Stimulated activated CD4-positive, alpha-beta T cell treated with anti-CD3 and anti-CD28 coated beads, Interleukin-1b, Interleukin-23, amount 100 ng/mL, for 24 hours (primary cell): ENCODE results near the gene APOBEC3C.
"Not testable (repeated sequence)": the region's sequence is repeated elsewhere in the genome, so short reads cannot be mapped to it uniquely, and the experiment has no call there.

Source experiments
- DNase-seq, 4 experiments: peaks; one replicate each; pipeline ENCODE4 v3.0.0-alpha.2; 2020; ENCODE audit warnings: low read depth in 4 of 4, low spot score in 1 of 4

APOBEC3C gene

DNA sequence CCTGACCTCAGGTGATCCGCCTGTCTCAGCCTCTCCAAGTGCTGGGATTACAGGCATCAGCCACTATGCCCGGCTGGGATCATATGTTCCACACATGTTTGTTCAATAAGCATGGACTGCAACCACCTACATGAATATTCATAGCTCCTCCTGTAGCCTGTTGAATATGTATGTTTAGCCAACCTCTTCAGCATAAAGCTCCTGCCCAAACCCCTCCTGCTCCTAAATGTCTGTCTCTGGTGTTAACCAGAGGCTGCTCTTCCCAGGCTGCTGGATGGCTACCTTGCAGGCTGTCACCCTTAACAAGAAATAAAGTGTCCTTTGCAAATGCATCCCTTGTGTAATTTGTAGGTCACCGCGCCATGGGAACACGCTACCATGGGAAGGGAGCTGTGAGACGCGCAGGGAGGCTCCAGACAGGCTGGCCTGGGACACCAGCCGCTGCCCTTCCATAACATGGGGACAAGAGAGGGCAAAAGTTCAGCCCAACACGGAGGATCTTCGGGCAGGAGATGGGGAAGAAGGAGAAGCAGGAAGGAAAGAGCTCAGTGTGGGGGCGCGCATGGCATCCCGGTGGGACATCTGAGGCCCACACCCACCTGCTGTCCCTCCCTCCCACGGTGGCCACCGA is 6.1 kb downstream of the APOBEC3C start:
- not testable (repeated sequence) for DNase-seq

DNA sequence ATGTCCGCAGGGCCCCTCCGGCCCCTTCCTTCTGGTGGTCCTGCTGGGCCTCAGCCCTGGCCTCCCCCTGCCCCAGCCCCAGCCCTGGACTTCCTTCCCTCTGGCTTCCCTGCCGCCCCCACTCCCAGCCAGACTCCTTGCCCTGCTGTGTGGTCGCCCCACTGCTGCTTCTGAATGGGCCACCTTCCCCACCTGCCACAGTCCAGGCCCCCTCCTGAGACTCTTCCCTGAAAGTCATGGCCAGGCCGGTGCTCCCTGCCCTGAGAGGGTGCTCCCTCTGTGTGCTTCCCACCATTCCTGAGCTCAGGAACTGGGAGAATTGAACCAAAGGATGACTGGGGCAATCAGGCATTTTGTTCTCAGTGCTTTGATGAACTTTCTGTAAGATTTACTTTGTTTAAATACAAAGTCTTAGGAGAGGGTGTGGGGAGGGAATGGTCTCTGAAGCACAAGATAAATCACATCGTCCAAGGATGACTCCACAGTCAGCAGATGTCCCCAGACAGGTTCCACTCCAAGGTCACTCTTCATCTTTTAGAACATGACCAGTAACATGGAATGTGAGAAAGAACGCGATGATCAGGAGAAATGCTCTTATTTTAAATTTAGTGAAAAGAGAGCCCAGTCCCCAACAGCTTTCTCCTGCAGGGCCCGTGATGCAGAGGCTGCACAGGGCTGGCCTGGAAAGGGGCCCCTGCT is 7.6 kb downstream of the APOBEC3C start:
- no peak for DNase-seq

DNA sequence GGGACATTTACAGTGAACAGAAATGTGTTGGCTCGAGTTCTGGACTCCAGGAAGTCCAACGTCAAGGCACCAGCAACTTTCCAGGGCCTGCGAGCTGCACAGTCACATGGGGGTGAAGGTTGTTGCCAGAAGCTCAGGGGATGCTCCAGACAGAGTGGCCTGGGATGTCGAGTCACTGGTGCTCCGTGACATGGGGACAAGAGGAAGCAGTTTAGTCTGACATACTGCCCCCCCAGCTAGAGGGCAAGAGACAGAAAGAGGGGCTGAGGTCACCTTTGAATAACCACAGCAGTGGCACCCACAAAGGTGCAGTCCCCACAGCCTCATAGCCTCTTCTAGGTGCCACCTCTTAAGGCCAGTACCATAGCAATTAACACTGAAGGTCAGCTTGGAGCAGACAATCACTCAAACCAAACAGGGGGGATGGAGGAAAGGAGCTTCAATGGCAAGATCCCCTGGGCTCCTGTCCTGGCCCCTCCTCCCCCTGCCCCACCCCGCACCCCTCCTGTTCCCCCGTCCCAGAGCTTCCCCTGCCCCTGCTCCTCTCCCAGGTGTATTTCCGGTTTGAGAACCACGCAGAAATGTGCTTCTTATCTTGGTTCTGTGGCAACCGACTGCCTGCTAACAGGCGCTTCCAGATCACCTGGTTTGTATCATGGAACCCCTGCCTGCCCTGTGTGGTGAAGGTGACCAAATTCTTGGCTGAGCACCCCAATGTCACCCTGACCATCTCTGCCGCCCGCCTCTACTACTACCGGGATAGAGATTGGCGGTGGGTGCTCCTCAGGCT is 10.7 kb downstream of the APOBEC3C start:
- no peak for DNase-seq

DNA sequence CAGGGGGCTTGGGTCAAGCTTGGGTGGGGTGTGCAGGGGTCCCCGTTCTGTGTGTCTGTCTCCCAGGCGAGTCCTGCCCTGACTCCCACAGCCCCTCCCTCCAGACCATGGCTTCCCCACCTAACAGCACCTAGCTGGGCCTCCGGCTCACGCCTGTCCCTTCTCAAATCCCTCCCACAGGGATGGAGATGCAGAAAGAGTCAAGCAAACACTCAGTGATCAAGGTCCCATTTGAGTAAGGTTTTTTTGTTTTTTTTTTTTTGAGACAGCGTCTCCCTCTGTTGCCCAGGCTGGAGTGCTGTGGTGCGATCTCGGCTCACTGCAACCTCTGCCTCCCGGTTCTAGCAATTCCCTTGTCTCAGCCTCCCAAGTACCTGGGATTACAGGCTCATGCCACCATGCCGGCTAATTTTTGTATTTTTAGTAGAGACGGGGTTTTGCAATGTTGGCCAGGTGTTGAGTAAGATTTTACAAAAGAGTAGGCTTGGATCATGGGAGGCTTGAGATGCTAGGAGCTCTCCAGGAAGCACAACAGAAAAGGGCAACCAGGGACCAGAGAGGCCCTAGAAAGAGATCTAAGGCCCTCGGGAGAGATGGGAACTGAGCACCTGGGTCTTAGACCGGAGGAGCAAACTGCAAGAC is 12.6 kb downstream of the APOBEC3C start:
- no peak for DNase-seq

DNA sequence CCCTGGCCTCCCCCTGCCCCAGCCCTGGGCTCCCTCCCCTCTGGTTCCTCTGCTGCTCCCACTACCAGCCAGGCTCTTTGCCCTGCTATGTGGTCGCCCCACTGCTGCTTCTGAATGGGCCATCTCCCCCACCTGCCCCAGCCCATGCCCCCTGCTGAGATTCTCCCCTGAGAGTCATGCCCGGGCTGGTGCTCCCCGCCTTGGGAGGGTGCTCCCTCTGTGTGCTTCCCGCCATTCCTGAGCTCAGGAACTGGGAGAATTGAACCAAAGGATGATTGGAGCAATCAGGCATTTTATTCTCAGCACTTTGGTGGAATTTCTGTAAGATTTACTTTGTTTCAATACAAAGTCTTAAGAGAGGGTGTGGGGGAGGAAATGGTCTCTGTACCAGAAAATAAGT is 13.7 kb downstream of the APOBEC3C start:
- DNase-seq, result no peak

DNA sequence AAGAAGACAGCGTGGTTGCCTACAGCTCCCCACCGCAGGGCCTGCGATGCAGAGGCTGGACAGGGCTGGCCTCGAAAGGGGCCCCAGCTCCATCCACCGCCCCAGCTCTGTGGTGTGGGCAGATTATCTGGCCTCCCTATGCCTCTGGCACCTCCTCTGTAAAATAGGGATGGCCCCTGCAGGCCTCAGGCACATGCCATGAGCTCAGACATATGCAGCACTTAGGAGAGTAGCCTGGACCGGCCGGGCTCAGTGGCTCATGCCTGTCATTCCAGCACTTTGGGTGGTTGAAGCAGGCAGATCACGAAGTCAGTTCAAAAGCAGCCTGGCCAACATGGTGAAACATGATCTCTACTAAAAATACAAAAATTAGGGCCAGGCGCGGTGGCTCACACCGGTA is 14.2 kb downstream of the APOBEC3C start:
- no peak for DNase-seq

DNA sequence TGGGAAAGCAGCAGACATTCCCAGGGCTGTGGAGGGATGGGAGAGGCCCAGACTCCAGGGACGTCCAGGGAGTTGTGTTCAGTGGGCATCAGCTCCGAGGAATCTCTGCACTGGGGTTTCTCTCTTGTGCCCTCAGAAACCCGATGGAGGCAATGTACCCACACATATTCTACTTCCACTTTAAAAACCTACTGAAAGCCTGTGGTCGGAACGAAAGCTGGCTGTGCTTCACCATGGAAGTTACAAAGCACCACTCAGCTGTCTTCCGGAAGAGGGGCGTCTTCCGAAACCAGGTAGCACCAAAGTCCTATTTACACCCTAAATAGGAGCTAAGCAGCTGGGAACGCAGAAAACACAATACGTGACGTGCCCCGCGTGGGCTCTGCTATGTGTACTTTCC is 15.2 kb downstream of the APOBEC3C start:
- DNase-seq, result no peak

DNA sequence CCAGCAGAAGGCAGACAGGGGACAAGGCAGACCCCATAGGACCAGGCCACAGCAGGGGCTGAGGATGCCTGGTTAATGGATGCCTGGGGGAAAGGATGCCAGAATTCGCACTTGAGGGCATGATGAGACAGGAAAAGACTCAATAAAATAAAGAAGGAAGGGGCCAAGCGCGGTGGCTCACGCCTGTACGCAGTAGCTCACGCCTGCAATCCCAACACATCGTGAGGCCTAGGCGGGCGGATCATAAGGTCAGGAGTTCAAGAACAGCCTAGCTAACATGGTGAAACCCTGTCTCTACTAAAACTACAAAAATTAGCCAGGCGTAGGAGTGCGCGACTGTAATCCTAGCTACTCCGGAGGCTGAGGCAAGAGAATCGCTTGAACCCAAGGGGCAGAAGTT is 16.6 kb downstream of the APOBEC3C start:
- DNase-seq, result no peak

DNA sequence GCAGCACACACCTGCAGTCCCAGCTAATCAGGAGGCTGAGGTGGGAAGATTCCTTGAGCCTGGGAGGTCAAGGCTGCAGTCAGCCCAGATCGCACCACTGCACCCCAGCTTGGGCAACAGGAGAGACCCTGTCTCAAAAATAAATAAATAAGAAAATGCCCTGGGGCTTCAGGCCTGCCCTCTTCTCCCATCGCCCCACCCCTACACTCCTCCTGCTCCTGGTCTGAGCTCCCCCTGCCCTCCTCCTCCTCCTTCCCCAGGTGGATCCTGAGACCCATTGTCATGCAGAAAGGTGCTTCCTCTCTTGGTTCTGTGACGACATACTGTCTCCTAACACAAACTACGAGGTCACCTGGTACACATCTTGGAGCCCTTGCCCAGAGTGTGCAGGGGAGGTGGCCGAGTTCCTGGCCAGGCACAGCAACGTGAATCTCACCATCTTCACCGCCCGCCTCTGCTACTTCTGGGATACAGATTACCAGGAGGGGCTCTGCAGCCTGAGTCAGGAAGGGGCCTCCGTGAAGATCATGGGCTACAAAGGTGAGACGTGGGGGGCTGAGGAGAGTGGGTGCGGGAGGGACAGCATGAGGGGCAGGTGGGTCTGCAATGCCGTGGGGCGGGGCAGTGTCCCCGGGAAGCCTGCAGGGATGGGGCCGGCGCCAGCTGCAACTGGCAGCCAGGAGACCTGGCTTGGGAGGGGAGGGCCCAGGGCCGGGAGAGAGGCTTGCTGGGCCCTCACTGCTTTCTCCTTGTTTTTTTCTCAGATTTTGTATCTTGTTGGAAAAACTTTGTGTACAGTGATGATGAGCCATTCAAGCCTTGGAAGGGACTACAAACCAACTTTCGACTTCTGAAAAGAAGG is 17.6 kb downstream of the APOBEC3C start:
- DNase-seq, result not testable (repeated sequence)

DNA sequence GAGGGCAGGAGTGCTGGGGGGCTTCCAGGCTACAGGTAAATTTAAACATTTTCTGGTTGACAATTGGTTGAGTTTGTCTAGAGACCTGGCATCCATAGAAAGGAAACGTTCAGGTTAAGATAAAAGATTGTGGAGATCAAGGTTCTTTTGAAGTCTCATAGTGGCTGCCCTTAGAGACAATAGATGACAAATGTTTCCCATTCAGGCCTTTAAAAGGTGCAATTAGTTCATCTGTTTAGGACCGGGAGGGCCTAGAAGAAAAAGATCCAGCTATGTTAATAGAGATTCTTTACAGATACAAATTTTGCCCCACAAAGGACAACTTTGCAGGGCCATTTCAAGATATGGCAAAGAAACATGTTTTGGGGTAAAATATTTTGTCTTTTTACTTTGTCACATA is 23.0 kb downstream of the APOBEC3C start:
- DNase-seq, result not testable (repeated sequence)

DNA sequence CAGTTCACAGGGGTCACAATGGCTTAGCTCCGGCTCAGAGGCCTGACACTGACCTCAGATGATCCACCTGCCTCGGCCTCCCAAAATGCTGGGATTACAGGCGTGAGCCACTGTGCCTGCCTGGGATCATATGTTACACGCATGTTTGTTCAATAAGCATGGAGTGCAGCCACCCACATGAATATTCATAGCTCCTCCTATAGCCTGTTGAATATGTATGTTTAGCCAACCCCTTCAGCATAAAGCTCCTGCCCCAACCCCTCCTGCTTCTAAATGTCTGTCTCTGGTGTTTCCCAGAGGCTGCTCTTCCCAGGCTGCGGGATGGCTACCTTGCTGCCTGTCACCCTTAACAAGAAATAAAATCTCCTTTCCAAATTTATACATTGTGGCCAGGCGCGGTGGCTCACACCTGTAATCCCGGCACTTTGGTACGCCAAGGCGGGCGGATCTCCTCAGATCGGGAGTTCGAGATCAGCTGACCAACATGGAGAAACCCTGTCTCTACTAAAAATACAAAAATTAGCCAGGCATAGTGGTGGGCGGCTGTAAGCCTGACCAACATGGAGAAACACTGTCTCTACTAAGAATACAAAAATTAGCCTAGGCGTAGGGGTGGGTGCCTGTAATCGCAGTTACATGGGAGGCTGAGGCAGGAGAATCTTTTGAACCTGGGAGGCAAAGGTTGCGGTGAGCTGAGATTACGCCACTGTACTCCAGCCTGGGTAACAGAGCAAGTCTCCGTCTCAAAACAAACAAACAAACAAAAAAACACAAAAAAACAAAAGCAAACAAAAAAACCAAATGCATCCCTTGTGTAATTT is 25.5 kb downstream of the APOBEC3C start:
- DNase-seq, result no peak

DNA sequence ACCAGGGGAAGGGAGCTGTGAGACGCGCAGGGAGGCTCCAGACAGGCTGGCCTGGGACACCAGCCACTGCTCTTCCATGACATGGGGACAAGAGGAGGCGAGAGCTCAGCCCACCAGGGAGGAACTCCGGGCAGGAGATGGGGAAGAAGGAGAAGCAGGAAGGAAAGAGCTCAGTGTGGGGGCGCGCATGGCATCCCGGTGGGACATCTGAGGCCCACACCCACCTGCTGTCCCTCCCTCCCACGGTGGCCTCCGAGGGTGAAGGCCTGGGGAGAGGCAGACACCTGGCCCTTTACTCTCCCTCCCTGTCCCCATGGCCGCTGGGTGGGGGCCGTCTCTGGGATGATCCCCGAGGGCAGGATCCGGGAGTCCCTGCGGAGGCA is 26.1 kb downstream of the APOBEC3C start:
- DNase-seq, result not testable (repeated sequence)

DNA sequence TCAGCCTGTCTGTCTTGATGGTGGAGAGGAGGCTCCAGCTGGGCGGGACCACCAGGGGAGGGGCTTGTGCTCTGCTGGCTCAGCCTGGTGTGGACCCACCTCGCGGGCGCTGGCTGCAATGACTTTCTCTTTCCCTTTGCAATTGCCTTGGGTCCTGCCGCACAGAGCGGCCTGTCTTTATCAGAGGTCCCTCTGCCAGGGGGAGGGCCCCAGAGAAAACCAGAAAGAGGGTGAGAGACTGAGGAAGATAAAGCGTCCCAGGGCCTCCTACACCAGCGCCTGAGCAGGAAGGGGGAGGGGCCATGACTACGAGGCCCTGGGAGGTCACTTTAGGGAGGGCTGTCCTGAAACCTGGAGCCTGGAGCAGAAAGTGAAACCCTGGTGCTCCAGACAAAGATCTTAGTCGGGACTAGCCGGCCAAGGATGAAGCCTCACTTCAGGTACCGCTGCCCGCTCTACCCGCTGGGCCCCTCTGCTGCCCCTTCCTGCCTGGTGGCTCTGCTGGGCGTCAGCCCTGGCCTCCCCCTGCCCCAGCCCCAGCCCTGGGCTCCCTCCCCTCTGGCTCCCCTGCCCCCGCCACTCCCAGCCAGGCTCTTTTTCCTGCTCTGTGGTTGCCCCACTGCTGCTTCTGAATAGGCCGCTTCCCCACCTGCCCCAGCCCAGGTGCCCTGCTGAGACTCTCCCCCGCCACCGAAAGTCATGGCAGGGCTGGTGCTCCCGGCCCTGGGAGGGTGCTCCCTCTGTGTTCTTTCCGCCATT is 26.7 kb downstream of the APOBEC3C start, which contains the start of gene APOBEC3F:
Gene APOBEC3F, plus strand, starts transcription at position 327 of the 759 bp plus-strand sequence. Its CDS starts 97 bp downstream, at position 424.
- DNase-seq, result peak in 3 of 4 experiments; percentile 26 to 34 (median 28)

DNA sequence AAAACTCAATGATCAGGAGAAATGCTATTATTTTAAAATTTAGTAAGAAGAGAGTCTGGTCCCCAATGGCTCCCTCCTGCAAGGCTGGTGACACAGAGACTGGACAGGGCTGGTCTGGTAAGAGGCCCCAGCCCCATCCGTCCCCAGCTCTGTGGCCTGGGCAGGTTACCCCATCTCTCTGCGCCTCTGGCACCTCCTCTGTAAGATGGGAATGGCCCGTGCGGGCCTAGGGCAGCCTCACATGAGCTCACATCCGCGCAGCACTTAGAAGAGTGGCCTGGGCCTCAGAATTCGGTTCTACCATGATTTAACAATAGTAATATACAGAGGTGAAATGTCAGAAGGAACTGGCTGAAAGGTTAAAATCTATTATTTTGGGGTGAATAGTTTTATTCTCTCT is 27.9 kb downstream of the APOBEC3C start:
- no peak for DNase-seq

DNA sequence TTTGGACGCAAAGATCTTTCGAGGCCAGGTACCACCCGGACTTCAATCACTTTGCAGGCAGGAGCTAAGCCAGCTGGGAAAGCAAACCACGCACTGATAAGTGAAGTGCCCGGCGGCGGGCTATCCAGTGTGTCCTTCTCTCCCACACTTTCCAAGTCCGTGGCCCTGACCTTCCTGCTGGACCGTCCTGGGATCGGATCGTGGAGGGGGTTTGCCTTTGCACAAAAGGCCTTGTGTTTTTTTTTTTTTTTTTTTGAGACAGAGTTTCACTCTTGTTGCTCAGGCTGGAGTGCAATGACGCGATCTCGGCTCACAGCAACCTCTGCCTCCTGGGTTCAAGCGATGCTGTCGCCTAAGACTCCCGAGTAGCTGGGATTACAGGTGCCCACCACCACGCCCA is 29.0 kb downstream of the APOBEC3C start:
- not testable (repeated sequence) for DNase-seq

DNA sequence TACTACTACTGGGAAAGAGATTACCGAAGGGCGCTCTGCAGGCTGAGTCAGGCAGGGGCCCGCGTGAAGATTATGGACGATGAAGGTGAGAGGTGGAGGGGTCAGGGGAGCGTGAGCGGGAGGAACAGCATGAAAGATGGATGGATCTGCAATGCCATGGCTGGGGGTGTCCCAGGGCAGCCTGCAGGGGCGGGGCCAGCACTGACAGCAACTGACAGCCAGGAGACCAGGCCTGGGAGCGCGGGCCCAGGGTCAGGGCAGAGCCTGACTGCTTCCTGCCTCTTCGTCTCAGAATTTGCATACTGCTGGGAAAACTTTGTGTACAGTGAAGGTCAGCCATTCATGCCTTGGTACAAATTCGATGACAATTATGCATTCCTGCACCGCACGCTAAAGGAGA is 31.1 kb downstream of the APOBEC3C start:
- DNase-seq, result not testable (repeated sequence)

DNA sequence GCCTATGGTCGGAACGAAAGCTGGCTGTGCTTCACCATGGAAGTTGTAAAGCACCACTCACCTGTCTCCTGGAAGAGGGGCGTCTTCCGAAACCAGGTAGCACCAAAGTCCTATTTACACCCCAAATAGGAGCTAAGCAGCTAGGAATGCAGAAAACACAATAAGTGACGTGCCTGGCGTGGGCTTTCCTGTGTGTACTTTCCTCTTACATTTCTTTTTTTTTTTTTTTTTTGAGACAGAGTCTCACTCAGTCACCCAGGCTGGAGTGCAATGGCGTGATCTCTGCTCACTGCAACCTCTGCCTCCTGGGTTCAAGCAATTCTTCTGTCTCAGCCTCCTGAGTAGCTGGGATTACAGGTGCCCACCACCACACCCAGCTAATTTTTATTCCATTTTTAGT is 35.4 kb downstream of the APOBEC3C start:
- not testable (repeated sequence) for DNase-seq

DNA sequence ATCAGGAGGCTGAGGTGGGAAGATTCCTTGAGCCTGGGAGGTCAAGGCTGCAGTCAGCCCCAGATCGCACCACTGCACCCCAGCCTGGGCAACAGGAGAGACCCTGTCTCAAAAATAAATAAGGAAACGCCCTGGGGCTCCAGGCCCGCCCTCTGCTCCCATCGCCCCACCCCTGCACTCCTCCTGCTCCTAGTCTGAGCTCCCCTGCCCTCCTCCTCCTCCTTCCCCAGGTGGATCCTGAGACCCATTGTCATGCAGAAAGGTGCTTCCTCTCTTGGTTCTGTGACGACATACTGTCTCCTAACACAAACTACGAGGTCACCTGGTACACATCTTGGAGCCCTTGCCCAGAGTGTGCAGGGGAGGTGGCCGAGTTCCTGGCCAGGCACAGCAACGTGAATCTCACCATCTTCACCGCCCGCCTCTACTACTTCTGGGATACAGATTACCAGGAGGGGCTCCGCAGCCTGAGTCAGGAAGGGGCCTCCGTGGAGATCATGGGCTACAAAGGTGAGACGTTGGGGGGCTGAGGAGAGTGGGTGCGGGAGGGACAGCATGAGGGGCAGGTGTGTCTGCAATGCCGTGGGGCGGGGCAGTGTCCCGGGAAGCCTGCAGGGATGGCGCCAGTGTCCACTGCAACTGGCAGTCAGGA is 37.9 kb downstream of the APOBEC3C start:
- not testable (repeated sequence) for DNase-seq
